H9 (cell line): ENCODE results near the gene TJAP1. TPM values are rescaled to one million over a fixed set of nuclear protein-coding genes. Genes with fewer than 3 reads are reported as not detected.

ENCODE experiments used
- DNase-seq: peaks from one replicate; pipeline ENCODE4 v3.0.0-alpha.2; 2017
- H2AFZ ChIP-seq: one replicate; pipeline ENCODE4 v1.6.1; 2013; ENCODE audit warnings: mild to moderate bottlenecking, low read length, control low read depth, moderate library complexity
- H2AK5ac ChIP-seq: 2 replicates; pipeline ENCODE4 v1.6.1; 2013; ENCODE audit warnings: low read length, control low read depth, mixed read lengths; ENCODE audit not compliant: insufficient read length
- H2BK120ac ChIP-seq: one replicate; pipeline ENCODE4 v1.6.1; 2013; ENCODE audit warnings: low read depth, mild to moderate bottlenecking, low read length, control low read depth, inconsistent platforms; ENCODE audit not compliant: poor library complexity, severe bottlenecking
- H2BK12ac ChIP-seq: 2 replicates; pipeline ENCODE4 v1.6.1; 2013; ENCODE audit warnings: low read length, control low read depth, mixed read lengths, low read depth; ENCODE audit not compliant: insufficient read length
- H2BK15ac ChIP-seq: 2 replicates; pipeline ENCODE4 v1.6.1; 2013; ENCODE audit warnings: low read depth, low read length, control low read depth
- H2BK20ac ChIP-seq: one replicate; pipeline ENCODE4 v1.6.1; 2013; ENCODE audit warnings: low read depth, mild to moderate bottlenecking, low read length, control low read depth, inconsistent platforms; ENCODE audit not compliant: poor library complexity, severe bottlenecking
- H2BK5ac ChIP-seq: 2 replicates; pipeline ENCODE4 v1.6.1; 2013; ENCODE audit warnings: low read length, control low read depth, mixed read lengths; ENCODE audit not compliant: insufficient read length
- H3K14ac ChIP-seq: 2 replicates; pipeline ENCODE4 v1.6.1; 2013; ENCODE audit warnings: low read length, control low read depth; ENCODE audit not compliant: insufficient read depth
- H3K18ac ChIP-seq: 2 replicates; pipeline ENCODE4 v1.6.1; 2013; ENCODE audit warnings: low read depth, mild to moderate bottlenecking, mixed read lengths, low read length, control low read depth; ENCODE audit not compliant: insufficient read length
- H3K23ac ChIP-seq: 2 replicates; pipeline ENCODE4 v1.6.1; 2013; ENCODE audit warnings: low read length, control low read depth, mixed read lengths, low read depth; ENCODE audit not compliant: insufficient read length
- H3K23me2 ChIP-seq: 2 replicates; pipeline ENCODE4 v1.6.1; 2013; ENCODE audit warnings: low read depth, mild to moderate bottlenecking, mixed read lengths, low read length, control low read depth; ENCODE audit not compliant: insufficient read length, poor library complexity, severe bottlenecking
- H3K27ac ChIP-seq: 2 replicates; pipeline ENCODE4 v1.5.1; 2013; ENCODE audit warnings: low read length, control low read depth, mixed read lengths, low read depth; ENCODE audit not compliant: insufficient read length
- H3K27me3 ChIP-seq: 2 replicates; pipeline ENCODE4 v1.6.1; 2013; ENCODE audit warnings: low read length, control low read depth, inconsistent platforms; ENCODE audit not compliant: insufficient read depth
- H3K4ac ChIP-seq: 2 replicates; pipeline ENCODE4 v1.6.1; 2013; ENCODE audit warnings: low read depth, mild to moderate bottlenecking, control low read depth, inconsistent platforms, low read length, moderate library complexity
- H3K4me1 ChIP-seq: 2 replicates; pipeline ENCODE4 v1.6.1; 2013; ENCODE audit warnings: low read length, control low read depth, inconsistent platforms; ENCODE audit not compliant: insufficient read depth
- H3K4me2 ChIP-seq: 2 replicates; pipeline ENCODE4 v1.6.1; 2013; ENCODE audit warnings: low read length, control low read depth, mixed read lengths; ENCODE audit not compliant: insufficient read length, insufficient read depth
- H3K56ac ChIP-seq: 2 replicates; pipeline ENCODE4 v1.6.1; 2013; ENCODE audit warnings: low read depth, mild to moderate bottlenecking, mixed read lengths, low read length, control low read depth; ENCODE audit not compliant: insufficient read length
- H3K79me1 ChIP-seq: 2 replicates; pipeline ENCODE4 v1.6.1; 2013; ENCODE audit warnings: low read depth, mild to moderate bottlenecking, moderate library complexity, low read length, control low read depth, inconsistent platforms; ENCODE audit not compliant: insufficient read depth, poor library complexity, severe bottlenecking
- H3K79me2 ChIP-seq: 2 replicates; pipeline ENCODE4 v1.6.1; 2013; ENCODE audit warnings: low read length, control low read depth, inconsistent platforms; ENCODE audit not compliant: insufficient read depth
- H3K9ac ChIP-seq: 2 replicates; pipeline ENCODE4 v1.6.1; 2013; ENCODE audit warnings: low read length, control low read depth, mixed read lengths; ENCODE audit not compliant: insufficient read length; ENCODE audit errors: extremely low read depth
- H3K9me3 ChIP-seq: one replicate; pipeline ENCODE4 v1.6.1; 2013; ENCODE audit warnings: low read depth, low read length, inconsistent platforms; ENCODE audit not compliant: control insufficient read depth
- H3T11ph ChIP-seq: one replicate; pipeline ENCODE4 v1.6.1; 2013; ENCODE audit warnings: mild to moderate bottlenecking, low read length, control low read depth, inconsistent platforms
- H4K20me1 ChIP-seq: one replicate; pipeline ENCODE4 v1.6.1; 2013; ENCODE audit not compliant: control insufficient read depth, insufficient read length, insufficient read depth
- H4K5ac ChIP-seq: 2 replicates; pipeline ENCODE4 v1.6.1; 2013; ENCODE audit warnings: low read depth, mild to moderate bottlenecking, mixed read lengths, low read length, control low read depth; ENCODE audit not compliant: insufficient read length
- H4K8ac ChIP-seq: replicated peaks from 2 replicates; pipeline ENCODE4 v1.6.1; 2013; ENCODE audit warnings: low read length, control low read depth, mixed read lengths, low read depth; ENCODE audit not compliant: insufficient read length
- H4K91ac ChIP-seq: 2 replicates; pipeline ENCODE4 v1.6.1; 2013; ENCODE audit warnings: low read depth, mild to moderate bottlenecking, moderate library complexity, mixed read lengths, low read length, control low read depth; ENCODE audit not compliant: insufficient read length
- H3K27ac Mint-ChIP-seq, 3 experiments: 2 replicates in 2 of 3; 3 replicates in 1 of 3; pipeline ENCODE4 v1.8.0; 2020 to 2021; ENCODE audit warnings: mixed read lengths in 3 of 3, mild to moderate bottlenecking in 1 of 3, moderate library complexity in 1 of 3
- H3K27me3 Mint-ChIP-seq: 2 replicates; pipeline ENCODE4 v1.8.0; 2021; ENCODE audit warnings: low read depth, mild to moderate bottlenecking, moderate library complexity, mixed read lengths
- H3K36me3 Mint-ChIP-seq, 3 experiments: 2 replicates in 2 of 3; 3 replicates in 1 of 3; pipeline ENCODE4 v1.8.0; 2020 to 2021; ENCODE audit warnings: low read depth in 3 of 3, mixed read lengths in 3 of 3; ENCODE audit not compliant: insufficient read depth in 1 of 3
- H3K4me1 Mint-ChIP-seq, 2 experiments: 2 replicates each; pipeline ENCODE4 v1.8.0; 2020; ENCODE audit warnings: mixed read lengths in 2 of 2
- H3K4me3 Mint-ChIP-seq, 2 experiments: 2 replicates in 1 of 2; 3 replicates in 1 of 2; pipeline ENCODE4 v1.8.0; 2020 to 2021; ENCODE audit warnings: mild to moderate bottlenecking in 2 of 2, mixed read lengths in 2 of 2, moderate library complexity in 1 of 2
- H3K9me3 Mint-ChIP-seq, 2 experiments: 2 replicates in 1 of 2; 3 replicates in 1 of 2; pipeline ENCODE4 v1.8.0; 2020; ENCODE audit warnings: mild to moderate bottlenecking in 2 of 2, mixed read lengths in 2 of 2, moderate library complexity in 1 of 2
- CTCF ChIP-seq: fragments of 200-600 bp; sonication (generic); conservative IDR thresholded peaks from 3 replicates; pipeline ENCODE4 v1.8.0; 2021; ENCODE audit warnings: antibody characterized with exemption, mild to moderate bottlenecking
- WGBS: extraction: QIAGEN DNeasy Blood & Tissue Kit; methylation state at CpG from one replicate; pipeline ENCODE4 v1.1.7; 2013; ENCODE audit warnings: missing lambda C conversion rate, low lambda C conversion rate, mixed read lengths; ENCODE audit not compliant: insufficient read length; ENCODE audit errors: extremely low coverage; 5-methylcytosine and 5-hydroxymethylcytosine counted together
- total RNA-seq: library from RNA; stranded (reverse); gene quantifications from 2 replicates; pipeline ENCODE4 v1.2.1, GENCODE V29; 2021

Gene TJAP1
- total RNA-seq, 1 experiment from 2014 or later: 45.1 TPM

- Histone ChIP-seq H3K27ac (no peak overlapping the region), H2BK5ac (no peak overlapping the region), H3K9me3 (no peaks in the 10 kb centered on the region), H2BK20ac (no peak overlapping the region), H2AFZ (no peak overlapping the region), H3K79me1 (no peaks in the 10 kb centered on the region), H3K9ac (no peak overlapping the region), H3K14ac (no peak overlapping the region; the same call in 1 of the 2 replicates), H3K4me2 (peak overlapping the region; percentile 71), H3K4ac (no peak overlapping the region), H2BK12ac (no peak overlapping the region), H3K79me2 (no peaks in the 10 kb centered on the region), H2BK120ac (no peak overlapping the region), H4K8ac (no peak overlapping the region), H3K4me1 (no peaks in the 10 kb centered on the region), H4K5ac (no peak overlapping the region), H3K18ac (no peak overlapping the region), H2BK15ac (no peak overlapping the region), H4K20me1 (peaks cover 4% of the 10 kb centered on the region), H2AK5ac (no peak overlapping the region), H3T11ph (no peak overlapping the region), H3K27me3 (peaks cover 12% of the 10 kb centered on the region; the same call in 1 of the 2 replicates), H3K23me2 (peaks cover 14% of the 10 kb centered on the region), H3K56ac (no peak overlapping the region), H3K23ac (no peak overlapping the region), H4K91ac (no peak overlapping the region)
- Mint-ChIP-seq H3K27me3 (peaks cover 39% of the 10 kb centered on the region), H3K27ac (no peak overlapping the region), H3K9me3 (no peaks in the 10 kb centered on the region; a peak in 2 of 5 replicates), H3K4me1 (peaks cover 9 to 12% of the 10 kb centered on the region in 2 experiments), H3K36me3 (peaks cover 0 to 17% (median 16%) of the 10 kb centered on the region in 3 experiments; a peak in 5 of 7 replicates), H3K4me3 (peak overlapping the region; percentile 66 to 86)
- no CpG with 5 or more reads among the region's 97 CpGs for WGBS
- no peak for DNase-seq
- peak; percentile 18; the same call in 2 of the 3 replicates for TF ChIP-seq CTCF
Observed at GRCh38 chr6:43454696-43455530, 22.5 kb upstream of the TJAP1 start.
